CD4-positive, alpha-beta T cell treated with Interleukin-12 subunit alpha and Interleukin-12 subunit beta, for 1 hour (primary cell): ENCODE results near the gene CCNG1.
"Not testable (repeated sequence)": the region's sequence is repeated elsewhere in the genome, so short reads cannot be mapped to it uniquely, and the experiment has no call there.

Source experiments
- DNase-seq: peaks from one replicate; pipeline ENCODE4 v3.0.0-alpha.2; 2020

The CCNG1 gene, protein sequence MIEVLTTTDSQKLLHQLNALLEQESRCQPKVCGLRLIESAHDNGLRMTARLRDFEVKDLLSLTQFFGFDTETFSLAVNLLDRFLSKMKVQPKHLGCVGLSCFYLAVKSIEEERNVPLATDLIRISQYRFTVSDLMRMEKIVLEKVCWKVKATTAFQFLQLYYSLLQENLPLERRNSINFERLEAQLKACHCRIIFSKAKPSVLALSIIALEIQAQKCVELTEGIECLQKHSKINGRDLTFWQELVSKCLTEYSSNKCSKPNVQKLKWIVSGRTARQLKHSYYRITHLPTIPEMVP

DNA sequence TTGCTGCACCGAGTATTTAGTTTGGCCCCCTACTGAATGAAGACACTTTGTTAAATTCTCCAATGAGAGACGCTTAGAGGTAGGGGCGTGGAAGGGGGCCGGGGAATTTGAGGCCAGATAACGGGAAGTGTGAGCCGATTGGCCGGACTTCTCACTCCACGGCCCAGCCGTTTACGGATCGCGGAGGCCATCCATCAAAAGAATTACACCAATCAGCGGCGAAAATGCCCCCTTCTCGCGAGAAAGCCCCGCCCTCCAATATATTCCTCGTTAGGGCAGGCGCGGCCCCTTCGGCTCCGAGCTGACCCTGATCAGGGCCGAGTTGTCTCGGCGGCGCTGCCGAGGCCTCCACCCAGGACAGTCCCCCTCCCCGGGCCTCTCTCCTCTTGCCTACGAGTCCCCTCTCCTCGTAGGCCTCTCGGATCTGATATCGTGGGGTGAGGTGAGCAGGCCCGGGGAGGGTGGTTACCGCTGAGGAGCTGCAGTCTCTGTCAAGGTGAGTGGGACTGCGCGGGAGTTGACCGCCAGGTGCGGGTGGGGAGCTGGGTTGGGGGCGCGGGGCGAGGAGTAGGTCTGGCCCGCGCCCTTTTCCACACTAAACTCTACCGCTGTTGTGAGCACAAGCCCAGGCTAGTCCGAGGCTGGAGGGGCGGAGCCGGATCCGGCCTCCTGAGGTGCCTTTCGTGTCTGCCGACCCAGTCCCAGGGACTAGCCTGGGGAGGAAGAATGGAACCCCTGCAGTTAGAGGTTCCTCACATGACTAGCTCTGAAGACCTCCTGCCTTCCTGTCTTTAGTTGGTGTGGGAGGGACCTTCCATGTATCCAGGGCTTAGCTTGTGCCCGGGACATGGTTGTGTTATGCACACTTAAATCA is at the start of gene CCNG1:
Gene CCNG1, plus strand, starts transcription at position 287 of the 874 bp plus-strand sequence. CDS start 1,662 bp downstream, outside the sequence.
- DNase-seq = peak; percentile 93

GRCh38 chr5:163395792-163396191 is 41.6 kb upstream of the CCNG1 start:
- no peak for DNase-seq

- DNase-seq = not testable (repeated sequence)
Observed at GRCh38 chr5:163396818-163397340, 40.5 kb upstream of the CCNG1 start.

DNA sequence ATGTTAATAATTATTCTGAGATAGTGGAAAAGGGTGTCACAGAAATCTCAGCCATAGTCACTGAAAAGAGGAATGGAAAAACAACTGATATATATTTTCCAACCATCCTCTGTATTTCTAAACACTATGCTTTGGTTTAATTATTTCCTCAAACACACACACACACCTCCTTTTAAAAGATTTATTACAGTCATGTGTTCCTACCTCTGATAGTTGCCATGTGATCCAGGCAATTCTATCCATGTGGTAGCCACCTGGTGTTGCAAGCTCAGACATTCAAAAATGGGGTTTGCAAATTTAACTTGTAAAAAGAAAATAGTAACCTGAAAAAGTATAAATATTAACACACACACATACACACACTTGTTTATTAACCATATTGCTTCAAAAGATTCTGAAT is 40.0 kb upstream of the CCNG1 start:
- no peak for DNase-seq

DNA sequence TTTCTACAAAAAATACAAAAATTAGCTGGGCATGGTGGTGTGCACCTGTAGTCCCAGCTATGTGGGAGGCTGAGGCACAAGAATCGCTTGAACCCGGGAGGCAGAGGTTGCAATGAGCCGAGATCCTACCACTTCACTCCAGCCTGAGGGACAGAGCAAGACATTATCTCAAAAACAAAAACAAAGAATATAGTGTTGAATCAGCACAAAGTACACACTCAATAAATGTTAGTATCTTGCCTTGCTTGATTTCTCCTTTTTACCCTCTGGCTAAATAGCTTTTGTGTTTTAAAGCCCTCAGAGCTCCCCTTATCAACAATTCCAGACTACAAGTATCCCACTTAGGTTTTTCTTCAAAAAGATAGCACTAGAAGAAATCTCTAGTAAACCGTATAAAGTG is 37.5 kb upstream of the CCNG1 start:
- no peak for DNase-seq

GRCh38 chr5:163401271-163401670 is 36.1 kb upstream of the CCNG1 start:
- no peak for DNase-seq

- no peak for DNase-seq
Observed at GRCh38 chr5:163402007-163402406, 35.4 kb upstream of the CCNG1 start.

DNA sequence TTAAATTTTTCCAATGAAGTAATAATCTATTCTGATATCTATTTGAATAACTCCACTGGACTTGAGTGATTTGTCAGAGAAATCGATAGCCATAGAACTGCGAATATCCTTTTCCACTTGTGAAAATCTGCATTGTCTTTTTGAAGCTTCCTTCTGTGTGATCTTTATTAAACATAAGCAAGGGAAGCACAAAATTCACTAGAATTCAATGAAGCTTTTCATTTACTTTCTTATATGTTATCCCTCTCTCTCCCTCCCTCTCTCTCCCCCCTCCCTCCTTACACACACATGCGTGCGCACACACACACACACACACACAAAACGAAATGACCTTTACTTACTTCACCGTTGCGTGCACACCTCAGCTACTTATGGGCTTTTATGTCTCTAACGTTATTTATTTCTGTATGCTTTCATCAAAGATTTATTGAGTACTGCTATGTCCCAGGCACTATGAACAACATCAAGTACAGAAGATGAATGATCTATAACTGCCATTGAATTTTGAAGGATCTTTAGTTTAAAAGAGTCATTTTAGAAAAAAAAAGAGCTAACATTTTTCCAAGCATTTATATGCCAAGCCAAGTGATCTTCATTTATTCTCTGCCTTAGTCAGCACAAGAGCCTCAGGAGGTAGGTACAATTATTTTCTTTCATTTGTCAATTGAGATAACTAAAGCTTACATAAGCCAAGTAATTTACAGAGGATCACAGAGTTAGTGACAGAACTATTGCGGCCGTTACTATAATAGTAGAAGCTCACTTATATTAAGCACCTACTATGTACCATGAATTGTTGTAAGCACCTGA is 32.8 kb upstream of the CCNG1 start:
- no peak for DNase-seq

GRCh38 chr5:163407034-163407655 is 30.2 kb upstream of the CCNG1 start:
- DNase-seq = no peak

- DNase-seq = peak; percentile 66
Observed at GRCh38 chr5:163408311-163408923, 29.0 kb upstream of the CCNG1 start.

DNA sequence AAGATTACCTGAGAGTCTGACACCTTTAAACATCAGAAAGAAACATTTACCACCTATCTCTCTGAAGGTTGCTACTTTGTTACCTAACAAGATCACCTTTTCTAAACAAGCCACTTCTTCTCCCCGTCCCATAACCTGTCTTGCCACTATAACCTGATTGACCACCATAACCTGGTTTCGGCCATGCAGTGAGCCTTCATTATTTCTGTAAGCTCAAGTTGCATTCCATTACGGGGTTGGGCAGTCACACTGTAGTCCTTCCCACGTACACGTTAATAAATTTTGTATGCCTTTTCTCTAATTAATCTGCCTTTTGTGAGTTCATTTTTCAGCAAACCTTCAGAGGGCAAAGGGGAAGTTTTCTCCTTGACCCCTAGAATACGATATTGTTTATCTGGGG is 28.0 kb upstream of the CCNG1 start:
- no peak for DNase-seq

DNA sequence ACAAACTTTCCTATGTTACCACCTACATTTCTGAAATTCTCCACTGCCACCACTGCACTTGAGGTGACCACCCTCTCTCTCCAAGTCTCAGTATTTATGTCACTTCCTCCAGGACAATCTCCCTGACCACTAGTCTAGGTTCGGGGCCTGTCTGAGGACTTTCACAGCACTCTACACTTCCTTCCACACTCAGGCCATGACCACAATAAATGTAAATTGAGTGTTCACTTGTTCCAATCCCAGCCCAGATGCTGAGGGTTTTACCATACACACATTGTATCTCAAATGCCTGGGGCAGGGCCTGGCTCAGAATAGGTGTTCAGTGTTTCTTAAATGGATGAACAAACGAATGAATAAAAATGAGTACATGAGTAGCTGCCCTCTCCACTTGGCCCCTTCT is 26.9 kb upstream of the CCNG1 start:
- no peak for DNase-seq

GRCh38 chr5:163415673-163416072 is 21.7 kb upstream of the CCNG1 start:
- not testable (repeated sequence) for DNase-seq

- DNase-seq = no peak
Observed at GRCh38 chr5:163424836-163425235, 12.6 kb upstream of the CCNG1 start.

- not testable (repeated sequence) for DNase-seq
Observed at GRCh38 chr5:163426128-163426527, 11.3 kb upstream of the CCNG1 start.

DNA sequence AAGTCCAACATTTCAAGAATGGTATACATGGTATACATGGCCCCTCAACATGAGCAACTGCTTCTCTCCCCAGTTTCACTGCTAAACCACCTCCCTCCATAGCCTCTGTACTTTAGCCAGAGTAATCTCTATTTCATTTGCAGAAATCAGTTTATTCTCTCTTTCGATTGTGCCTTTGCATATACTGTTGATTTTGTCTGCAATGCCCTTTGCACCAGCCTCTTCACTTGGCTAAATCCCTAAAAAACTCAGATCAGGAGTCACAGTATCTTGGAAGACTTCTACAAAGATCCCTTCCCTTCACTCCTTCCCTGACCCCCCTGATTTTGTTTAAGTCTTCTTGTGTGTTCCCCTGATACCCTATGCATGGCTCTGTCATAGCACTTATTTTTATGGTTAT is 4.9 kb upstream of the CCNG1 start:
- no peak for DNase-seq

- DNase-seq = no peak
Observed at GRCh38 chr5:163433271-163433670, 4.1 kb upstream of the CCNG1 start.

GRCh38 chr5:163434401-163434866 is 3.0 kb upstream of the CCNG1 start:
- no peak for DNase-seq

GRCh38 chr5:163436515-163436914 is 880 bp upstream of the CCNG1 start:
- DNase-seq = no peak

DNA sequence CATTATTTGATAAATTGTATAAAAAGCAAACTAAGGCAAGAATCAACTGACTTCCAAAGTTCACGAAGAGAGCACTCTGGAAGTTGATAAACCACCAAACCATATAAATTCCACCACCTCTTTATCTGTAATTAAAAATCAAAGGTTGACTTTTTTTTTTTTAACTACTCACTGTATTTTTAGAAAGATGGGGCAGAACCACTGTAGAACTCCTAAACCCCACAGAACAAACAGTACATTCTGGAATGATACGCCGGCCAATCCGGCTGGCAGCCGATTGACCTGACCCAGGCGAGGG is 435 bp upstream of the CCNG1 start:
- no peak for DNase-seq

DNA sequence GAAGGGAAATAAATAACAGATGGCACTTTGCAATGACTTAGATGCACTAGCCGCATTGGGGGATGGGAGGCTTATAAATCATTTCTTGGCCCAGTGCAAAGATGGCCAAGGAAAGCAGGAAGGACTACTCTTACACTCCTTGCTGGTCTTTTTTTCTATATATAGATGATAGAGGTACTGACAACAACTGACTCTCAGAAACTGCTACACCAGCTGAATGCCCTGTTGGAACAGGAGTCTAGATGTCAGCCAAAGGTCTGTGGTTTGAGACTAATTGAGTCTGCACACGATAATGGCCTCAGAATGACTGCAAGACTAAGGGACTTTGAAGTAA is 1.7 kb downstream of the CCNG1 start:
- no peak for DNase-seq

- DNase-seq = no peak
Observed at GRCh38 chr5:163440954-163441353, 3.6 kb downstream of the CCNG1 start.
